Nucleus accumbens (tissue), 56 donors: ENCODE measurements around the gene CSMD2.
A peak's percentile ranks its signal among the peaks of the same experiment; 100 is the strongest.
"Not testable (repeated sequence)": the region's sequence is repeated elsewhere in the genome, so short reads cannot be mapped to it uniquely, and the experiment has no call there.

Source experiments
- DNase-seq, 56 donors: peaks; one replicate each; lab custom pipeline; 2025; lab: John Stamatoyannopoulos, UW

The CSMD2 gene

DNA sequence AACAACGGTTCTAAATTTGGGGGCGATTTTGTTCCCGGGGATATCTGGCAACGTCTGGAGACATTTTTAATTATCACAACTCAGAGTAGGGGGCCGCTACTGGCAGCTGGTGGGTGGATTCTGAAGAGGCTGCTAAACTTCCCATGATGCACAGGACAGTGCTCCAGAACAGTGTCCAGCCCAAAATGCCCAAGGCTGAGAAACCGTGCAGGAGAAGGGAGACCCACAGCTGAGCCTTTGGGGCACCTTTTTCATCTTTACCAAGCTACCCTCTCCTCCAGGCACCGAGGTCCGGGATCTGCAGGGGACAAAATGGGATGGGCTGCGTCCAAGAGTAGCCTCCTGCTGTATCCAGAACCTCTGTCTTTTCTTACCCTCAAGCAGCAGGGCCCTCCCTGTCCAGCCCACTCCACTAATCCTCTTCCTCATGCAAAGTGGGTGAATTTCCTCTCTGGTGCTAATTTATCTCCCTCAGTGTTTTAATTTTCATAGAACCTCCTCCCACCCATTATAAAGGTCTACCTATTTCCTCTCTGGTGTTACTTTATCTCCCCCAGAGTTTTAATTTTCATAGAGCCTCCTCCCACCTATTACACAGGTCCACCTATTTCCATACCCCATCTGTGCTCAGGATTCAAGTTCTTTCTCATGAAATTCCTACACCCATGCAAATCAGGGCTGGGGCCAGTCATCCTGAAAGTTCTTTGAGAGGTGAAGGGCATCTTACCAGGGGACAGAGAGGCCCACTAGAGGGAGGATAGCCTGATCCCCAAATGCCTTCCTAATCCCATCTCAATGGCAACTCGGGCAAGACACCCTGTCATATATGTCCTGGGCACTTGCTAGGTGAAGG is 42.7 kb downstream of the CSMD2 start:
- no peak for DNase-seq

DNA sequence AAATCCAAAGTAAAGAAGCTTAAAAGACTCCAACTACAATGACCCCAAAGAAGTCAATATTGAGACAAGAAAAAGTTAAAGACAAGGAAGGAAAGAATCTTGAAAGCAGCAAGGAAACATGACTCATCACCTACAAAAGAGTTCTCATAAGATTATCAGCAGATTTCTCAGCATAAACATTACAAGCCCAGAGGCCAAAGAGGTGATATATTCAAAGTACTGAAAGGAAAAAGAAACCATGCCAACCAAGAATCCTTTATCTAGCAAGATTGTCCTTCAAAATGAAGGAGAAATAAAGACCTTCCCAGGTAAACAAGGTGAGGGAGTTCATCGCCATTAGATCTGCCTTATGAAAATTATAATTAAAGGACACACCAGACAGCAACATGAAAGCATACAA is 49.8 kb downstream of the CSMD2 start:
- DNase-seq: no peak

DNA sequence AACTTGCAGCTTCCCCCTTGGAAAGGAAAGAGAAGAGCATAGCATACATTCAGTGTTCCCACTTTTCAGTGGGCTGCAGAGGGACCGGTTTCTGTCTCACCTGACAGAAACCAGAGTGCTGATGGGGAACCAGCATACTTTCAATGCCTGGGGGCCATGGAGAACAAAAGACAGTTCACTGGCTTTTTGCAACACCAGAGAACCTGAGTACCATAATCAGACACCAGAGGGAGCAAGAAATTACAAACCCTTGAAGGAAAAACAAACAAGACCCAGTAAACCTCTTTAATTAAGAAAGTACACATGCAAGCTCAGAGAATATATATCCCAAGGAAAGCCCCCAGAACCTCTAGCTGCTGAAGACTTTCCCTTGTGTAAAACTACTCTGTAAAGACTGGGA is 51.1 kb downstream of the CSMD2 start:
- DNase-seq: no peak

DNA sequence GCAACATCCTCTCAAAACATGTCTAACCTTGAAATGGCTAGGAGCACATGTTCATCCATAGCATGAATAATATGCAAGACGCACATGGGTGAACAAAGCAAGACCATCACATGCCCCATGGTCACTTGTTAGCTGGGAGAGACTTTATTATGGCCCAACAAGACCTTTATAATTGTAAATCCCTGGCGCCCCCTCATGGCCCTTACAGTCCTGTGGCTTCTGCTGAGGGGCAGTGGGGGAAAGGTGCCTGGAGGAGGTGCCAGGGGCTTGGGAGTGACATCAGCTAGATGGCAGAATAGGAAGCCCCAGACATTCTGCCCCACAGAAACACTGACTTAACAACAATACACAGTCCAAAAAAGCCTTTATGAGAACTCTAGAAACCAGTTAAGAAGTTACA is 51.7 kb downstream of the CSMD2 start:
- DNase-seq: peak in 17 of 56 donors; percentile 1 to 42 (median 14)

DNA sequence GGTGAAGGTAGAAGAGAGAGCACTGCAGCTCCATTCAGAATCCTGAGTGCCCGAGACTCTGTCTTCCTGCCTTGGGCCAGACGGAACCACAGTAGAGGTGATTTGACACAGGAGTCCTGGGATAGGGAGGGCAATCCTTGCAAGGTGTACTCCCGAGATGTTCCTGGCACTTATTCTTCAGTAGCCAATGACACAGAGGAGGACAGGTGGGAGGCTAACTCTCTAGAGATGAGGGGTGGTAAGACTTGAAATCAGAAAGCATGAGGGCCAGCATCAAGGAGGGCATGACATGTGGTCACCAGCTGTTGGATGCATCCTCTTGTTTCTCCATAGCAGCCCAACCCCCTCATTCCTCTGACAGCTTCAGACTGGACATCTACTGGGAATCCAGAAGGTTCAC is 56.3 kb downstream of the CSMD2 start:
- DNase-seq: no peak

DNA sequence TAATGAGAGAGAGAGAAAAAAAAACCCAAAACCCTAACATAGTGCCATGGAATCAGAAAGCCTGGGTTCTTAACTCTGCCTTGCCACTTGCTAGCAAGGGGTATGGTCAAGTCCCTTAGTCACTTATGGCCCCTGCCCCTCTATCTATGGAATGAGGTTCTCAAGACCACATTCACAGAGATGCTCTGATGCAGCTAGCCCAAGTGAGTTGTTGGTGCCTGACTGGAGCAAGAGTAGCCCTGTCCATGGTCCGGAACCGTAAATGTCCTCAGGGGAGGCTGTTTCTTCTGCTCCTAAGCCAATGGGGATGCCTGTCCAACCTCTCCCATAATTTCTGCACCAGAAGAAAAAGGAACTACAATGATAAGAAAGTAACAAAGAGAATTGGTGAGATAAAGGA is 56.8 kb downstream of the CSMD2 start:
- DNase-seq: no peak

DNA sequence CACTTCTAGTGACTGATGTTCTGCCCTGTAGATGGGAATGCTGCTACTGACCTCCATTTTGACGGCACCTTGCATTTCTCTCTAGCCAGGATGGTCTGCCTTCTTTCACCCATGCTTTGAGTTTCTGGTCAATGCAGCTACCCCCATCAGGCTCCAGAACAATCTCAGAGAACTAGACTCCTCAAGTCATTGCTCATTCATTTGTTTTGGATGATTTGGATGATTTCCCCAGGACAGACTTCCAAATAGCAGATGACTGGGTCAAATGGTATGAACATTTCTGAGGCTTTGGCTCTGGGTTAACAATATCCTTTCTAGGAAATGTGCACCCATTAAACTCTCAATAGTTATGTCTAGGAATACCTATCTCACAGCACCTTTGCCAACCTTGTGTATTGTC is 63.9 kb downstream of the CSMD2 start:
- DNase-seq: no peak

DNA sequence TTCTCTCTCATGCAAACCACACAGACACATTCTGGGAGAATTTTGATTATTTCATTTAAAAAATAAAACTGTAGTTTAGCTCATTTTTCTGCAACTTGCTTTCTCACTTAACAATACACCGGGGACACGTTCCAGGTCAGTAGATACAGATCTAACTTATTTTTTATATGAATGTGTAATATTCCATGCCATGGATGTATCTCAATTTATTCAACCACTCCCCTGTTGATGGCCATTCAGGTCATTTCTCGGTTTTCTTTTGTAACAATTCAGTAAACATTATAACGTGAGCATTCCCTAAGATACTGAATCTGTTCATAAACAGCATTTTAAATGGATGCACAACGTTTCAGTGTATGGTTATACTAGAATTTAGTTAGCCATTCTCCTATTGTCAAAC is 64.7 kb downstream of the CSMD2 start:
- no peak for DNase-seq

DNA sequence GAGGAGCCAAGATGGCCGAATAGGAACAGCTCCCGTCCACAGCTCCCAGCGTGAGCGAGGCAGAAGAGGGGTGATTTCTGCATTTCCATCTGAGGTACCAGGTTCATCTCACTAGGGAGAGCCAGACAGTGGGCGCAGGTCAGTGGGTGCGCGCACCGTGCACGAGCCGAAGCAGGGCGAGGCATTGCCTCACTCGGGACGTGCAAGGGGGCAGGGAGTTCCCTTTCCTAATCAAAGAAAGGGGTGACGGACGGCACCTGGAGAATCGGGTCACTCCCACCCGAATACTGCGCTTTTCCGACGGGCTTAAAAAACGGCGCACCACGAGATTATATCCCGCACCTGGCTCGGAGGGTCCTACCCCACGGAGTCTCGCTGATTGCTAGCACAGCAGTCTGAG is 72.6 kb downstream of the CSMD2 start:
- DNase-seq: not testable (repeated sequence)

DNA sequence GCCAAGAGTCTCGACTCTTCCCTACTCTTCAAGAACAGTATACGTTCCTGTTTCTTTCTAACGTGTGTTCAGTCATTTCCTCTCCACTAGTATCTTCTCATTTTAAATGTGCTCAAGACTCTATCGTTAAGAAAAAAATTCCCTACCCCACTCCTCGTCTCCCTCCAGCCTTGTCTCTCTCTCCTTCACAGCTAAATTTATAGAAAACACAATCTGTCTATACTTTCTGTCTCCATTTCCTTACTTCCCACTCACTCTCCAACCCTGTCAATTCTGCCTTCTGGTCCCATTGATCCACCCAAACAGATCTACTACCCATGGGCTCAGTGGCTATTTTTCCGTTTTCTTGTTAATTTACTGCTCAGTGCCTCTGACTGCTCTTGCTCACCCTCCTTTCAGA is 75.3 kb downstream of the CSMD2 start:
- no peak for DNase-seq

DNA sequence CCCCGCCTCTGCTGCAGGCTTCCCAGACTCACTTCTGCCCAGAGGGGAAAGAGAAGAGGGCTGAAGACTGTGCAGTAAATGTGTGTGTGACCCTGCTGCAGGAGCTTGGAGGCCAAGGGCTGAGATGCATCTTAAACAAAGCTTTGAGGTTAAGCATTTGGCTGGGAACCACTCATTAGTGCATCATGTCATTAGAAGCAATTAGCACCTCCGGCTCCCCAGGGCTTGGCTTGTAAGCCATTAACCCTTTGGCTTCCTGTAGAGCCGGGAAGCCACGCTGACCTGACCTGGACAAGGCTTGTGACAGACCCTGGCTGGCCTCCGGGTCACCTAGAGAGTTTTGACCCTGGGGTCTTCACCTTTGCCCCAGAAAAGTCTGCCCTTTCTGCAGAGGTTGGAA is 77.0 kb downstream of the CSMD2 start:
- no peak for DNase-seq

DNA sequence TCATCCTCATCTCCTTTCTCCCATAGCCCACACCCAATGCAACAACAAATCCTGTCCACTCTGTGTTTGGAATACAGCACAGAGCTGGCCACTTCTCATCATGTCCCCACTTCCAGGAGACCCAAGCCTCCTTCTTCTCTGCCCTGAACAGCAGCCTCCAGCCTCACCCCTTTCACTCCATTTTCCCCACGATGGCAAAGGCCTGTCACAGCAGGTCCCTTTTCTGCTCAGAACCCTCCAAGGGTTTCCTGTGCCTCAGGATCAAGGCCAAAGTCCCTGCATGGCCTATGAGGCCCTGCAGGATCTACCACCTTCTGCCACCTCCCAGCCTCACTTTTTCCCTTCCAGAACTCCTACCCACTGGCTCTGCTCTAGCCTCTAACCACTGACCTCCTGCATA is 78.5 kb downstream of the CSMD2 start:
- no peak for DNase-seq

DNA sequence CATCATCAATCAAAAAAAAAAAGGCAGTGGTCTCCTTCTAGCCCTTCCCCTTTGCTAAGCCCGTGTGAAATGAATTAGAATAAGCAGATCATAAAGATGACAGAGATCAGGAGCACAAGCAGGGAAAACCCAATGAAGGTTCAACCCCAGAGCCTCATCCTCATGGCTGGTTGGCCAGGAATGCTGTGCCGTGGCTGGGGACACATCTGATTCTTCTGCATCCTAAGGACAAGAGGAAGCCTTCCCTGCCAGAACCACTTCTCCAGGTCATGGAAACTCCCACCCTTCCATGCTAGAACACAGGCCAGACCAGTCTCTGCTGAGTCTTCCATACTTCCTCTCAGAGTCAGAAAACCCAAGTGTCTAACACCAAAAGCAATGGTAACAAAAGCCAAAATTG is 81.1 kb downstream of the CSMD2 start:
- no peak for DNase-seq

DNA sequence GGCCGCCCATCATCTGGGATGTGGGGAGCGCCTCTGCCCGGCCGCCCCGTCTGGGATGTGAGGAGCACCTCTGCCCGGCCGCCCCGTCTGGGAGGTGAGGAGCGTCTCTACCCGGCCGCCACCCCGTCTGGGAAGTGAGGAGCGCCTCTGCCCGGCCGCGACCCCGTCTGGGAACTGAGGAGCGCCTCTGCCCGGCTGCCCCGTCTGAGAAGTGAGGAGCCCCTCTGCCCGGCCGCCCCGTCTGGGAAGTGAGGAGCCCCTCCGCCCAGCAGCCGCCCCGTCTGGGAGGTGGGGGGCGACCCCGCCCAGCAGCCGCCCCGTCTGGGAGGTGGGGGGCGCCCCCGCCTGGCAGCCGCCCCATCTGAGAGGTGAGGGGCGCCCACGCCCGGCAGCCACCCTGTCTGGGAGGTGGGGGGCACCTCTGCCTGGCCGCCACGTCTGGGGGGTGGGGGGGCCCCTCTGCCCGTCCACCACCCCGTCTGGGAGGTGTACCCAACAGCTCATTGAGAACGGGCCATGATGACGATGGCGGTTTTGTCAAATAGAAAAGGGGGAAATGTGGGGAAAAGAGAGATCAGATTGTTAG is 82.9 kb downstream of the CSMD2 start:
- DNase-seq: not testable (repeated sequence)

DNA sequence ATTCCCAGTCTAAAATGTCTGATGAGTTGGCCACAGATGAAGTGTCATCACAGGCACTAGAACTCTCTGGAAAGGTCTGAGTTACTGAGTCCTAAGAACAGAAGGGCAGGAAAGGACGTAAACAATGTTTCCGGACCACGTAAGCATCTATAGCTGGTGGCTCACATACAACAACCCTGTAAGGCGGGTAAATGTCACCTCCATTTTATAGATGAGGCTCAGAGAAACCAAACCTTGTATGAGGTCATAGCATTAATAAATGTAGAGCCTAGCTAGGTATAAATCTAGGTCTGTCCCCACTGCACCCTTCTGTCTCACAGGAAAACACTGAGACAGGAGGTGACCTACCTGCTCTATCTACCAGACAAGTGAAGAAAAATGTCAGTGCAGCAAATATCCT is 86.6 kb downstream of the CSMD2 start:
- no peak for DNase-seq

DNA sequence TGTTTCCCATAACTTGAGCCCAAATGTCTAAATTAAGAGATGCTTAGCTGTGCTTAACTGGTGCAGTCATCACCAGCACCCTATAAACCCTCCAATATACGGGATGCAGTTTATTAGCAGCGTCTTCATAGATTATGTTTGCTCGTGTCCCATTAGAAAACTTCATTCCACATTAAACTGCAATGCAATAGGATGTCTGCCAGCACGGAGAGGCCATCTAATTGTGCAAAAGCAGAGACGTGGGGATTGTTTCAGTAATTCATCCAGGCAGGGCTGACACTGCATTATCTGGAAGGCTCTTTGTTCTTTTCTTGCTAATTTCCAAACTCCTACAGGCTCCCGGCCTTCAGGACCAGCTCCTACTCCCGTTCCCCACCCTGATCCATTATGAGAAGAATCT is 89.5 kb downstream of the CSMD2 start:
- DNase-seq: no peak

DNA sequence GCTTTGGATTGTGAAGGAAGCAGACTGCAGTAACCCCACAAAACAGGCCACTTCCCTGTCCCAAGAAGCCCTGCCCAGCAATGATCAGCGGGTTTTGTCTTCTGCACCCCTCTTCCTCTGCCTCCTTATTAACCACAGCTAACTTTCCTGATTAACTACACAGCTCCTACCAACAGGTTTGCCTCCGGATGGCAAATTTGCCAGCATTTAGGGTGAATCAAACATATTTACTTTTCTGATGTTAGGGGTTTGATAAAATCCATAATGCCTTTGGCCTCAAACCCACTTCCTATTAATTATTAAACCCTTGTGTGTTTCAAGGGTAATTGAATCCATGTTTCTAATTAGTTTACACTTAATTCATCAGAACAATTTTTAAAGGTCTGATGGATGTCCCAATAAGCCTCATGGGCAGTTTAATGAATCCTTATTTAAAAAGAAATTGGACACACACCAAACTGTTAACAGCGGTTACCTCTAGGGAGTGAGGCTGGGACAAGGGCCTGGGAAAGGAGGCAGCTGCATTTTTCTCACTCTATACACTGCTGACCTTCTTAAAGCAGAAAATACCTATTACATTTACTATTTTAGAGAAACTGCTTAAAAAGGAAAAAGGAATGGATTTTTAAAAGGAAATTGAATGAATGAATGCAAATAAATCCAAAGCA is 91.9 kb downstream of the CSMD2 start:
- DNase-seq: no peak

DNA sequence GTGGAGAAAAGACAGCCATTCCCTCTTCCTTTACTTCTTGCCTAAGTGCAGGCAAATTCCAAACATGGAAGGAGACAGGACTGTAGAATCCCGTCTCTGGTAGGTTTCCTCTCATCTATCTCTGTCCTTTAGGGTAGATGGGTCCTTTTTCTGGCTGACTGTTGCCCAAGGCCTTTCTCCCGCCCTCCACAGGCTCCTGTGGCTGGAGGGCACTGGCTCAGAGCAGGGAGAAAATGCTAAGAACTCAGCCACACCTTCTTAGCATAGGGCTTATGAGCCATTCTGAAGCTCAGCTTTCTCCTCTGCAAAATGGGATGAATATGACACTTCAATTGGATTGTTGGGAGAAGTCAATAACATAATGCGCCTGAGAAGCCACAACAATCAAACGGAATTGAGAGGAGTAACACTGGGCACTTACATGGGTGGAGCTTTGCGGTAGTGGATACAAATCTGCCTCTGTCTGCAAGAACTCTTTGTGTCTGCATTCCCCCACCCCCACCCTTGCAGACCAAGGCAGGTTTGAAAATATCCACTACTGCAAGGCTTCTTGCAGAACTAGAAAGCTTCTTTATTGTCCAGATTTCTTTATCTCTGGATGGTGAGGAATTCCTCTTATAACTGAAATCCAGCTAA is 94.7 kb downstream of the CSMD2 start:
- DNase-seq: peak in 17 of 56 donors; percentile 8 to 55 (median 27)

DNA sequence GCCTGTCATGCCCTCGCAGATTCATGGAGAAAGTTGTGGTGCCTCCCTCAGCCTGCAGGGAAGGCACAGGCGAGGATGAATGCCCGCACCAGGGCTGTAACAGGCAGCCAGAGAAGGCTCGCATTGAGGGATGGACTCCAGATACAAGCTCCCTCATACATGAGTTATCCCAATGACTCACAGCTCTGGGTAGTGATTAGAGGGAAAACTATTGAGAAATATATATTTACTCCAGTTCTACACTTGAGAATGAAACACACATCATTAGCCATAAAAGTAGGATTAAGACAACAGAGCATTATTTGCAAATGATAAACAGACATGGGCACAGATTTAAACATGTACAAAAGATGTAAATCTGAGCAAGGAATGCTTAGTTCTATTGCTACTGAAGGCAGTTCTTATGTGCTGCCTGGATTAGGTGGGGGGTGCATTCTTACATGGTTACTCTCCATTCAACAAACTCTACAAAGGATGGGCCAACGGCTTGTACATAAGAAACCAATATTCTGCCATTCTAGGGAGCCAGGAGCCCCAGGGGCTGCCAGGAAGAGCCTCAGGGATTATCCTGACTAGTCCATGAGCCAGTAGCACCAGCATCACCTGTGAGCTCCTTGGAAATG is 97.9 kb downstream of the CSMD2 start:
- peak in 9 of 56 donors; percentile 7 to 30 (median 22) for DNase-seq

DNA sequence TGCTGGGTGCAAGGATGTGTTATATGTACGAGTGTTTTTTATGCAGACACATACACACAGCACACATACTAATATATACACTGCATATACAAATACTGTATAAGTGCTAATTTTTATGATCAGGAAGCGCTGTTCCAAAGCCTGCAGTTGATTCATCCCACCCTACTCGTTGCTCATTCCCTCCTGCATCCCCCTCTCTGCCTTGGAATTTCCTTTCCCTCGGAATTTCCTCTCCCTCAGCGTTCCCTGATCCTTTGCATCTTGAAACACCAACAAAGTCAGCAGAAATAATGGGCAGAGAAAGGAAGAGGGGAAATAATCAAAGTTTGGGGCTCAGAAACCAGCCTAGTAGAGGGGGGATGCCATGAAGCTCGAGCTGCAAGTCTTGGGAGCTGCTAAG is 98.9 kb downstream of the CSMD2 start:
- DNase-seq: no peak

DNA sequence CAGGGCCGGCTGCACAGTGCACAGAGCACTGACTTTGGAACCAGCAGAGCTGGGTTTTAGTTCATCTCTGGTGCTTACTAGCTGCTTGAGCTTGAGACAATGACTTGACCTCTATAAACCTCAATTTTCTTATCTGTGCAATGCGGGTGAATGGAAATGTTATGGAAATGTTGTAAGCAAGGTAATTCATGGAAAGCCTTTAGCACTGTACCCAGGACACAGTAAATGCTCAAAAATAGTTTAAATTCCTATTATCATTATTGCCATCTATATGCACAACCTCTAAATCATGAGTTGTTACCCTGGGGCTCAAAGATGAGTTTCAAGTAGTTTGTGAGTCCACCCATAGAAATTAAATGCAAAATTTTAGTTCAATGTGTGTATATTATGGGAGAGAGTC is 99.5 kb downstream of the CSMD2 start:
- no peak for DNase-seq
